ENCODE results near the gene PRKCE.
"Not testable (repeated sequence)": the region's sequence is repeated elsewhere in the genome, so short reads cannot be mapped to it uniquely, and the experiment has no call there.

Gene PRKCE

GRCh38 chr2:45849491-45850283, 198.2 kb downstream of the PRKCE start:
- Histone ChIP-seq H3K36me3 (ENCODE audit: insufficient read depth, low read length) (no peaks in the 10 kb centered on the region), H3K9ac (ENCODE audit: low read depth, low read length) (no peak overlapping the region), H3K27me3 (ENCODE audit: insufficient read depth, low read length) (no peaks in the 10 kb centered on the region), H3K27ac (ENCODE audit: low read depth, low read length) (no peak overlapping the region), H3K9me3 (ENCODE audit: insufficient read depth, low read depth, low read length) (no peaks in the 10 kb centered on the region), H3K4me3 (ENCODE audit: low read length) (no peak overlapping the region), H3K4me1 (ENCODE audit: insufficient read depth, low read length) (no peaks in the 10 kb centered on the region)
- 92% methylated on average over 7 of the region's 7 CpGs for WGBS

- Histone ChIP-seq H3K27me3 (ENCODE audit: insufficient read depth, low read length) (no peaks in the 10 kb centered on the region), H3K36me3 (ENCODE audit: insufficient read depth, low read length) (no peaks in the 10 kb centered on the region), H3K9ac (ENCODE audit: low read depth, low read length) (no peak overlapping the region), H3K27ac (ENCODE audit: low read depth, low read length) (no peak overlapping the region), H3K4me1 (ENCODE audit: insufficient read depth, low read length) (no peaks in the 10 kb centered on the region), H3K4me3 (ENCODE audit: low read length) (no peak overlapping the region), H3K9me3 (ENCODE audit: insufficient read depth, low read depth, low read length) (no peaks in the 10 kb centered on the region)
- WGBS = 94% methylated on average over 2 of the region's 2 CpGs
Measured at GRCh38 chr2:45850558-45850957, 199.1 kb downstream of the PRKCE start.

- Histone ChIP-seq H3K9me3 (ENCODE audit: insufficient read depth, low read depth, low read length) (no peaks in the 10 kb centered on the region), H3K9ac (ENCODE audit: low read depth, low read length) (no peak overlapping the region), H3K4me3 (ENCODE audit: low read length) (no peak overlapping the region), H3K27me3 (ENCODE audit: insufficient read depth, low read length) (no peaks in the 10 kb centered on the region), H3K36me3 (ENCODE audit: insufficient read depth, low read length) (no peaks in the 10 kb centered on the region), H3K27ac (ENCODE audit: low read depth, low read length) (no peak overlapping the region), H3K4me1 (ENCODE audit: insufficient read depth, low read length) (no peaks in the 10 kb centered on the region)
- 97% methylated on average over 2 of the region's 2 CpGs for WGBS
Measured at GRCh38 chr2:45851111-45851510, 199.6 kb downstream of the PRKCE start.

- Histone ChIP-seq H3K9ac (ENCODE audit: low read depth, low read length) (no peak overlapping the region), H3K4me3 (ENCODE audit: low read length) (no peak overlapping the region), H3K27me3 (ENCODE audit: insufficient read depth, low read length) (no peaks in the 10 kb centered on the region), H3K9me3 (ENCODE audit: insufficient read depth, low read depth, low read length) (no peaks in the 10 kb centered on the region), H3K36me3 (ENCODE audit: insufficient read depth, low read length) (no peaks in the 10 kb centered on the region), H3K27ac (ENCODE audit: low read depth, low read length) (no peak overlapping the region), H3K4me1 (ENCODE audit: insufficient read depth, low read length) (no peaks in the 10 kb centered on the region)
- WGBS = 94% methylated on average over 11 of the region's 11 CpGs
Measured at GRCh38 chr2:45851576-45852304, 200.3 kb downstream of the PRKCE start.

- no peaks in the 10 kb centered on the region for H3K9me3 ChIP-seq (ENCODE audit: insufficient read depth, low read depth, low read length)
- whole genome bisulfite sequencing = 84% methylated on average over 6 of the region's 6 CpGs
- H3K4me1 ChIP-seq (ENCODE audit: insufficient read depth, low read length) = no peaks in the 10 kb centered on the region
- H3K27me3 ChIP-seq (ENCODE audit: insufficient read depth, low read length) = no peaks in the 10 kb centered on the region
- no peaks in the 10 kb centered on the region for H3K36me3 ChIP-seq (ENCODE audit: insufficient read depth, low read length)
- no peak overlapping the region for H3K4me3 ChIP-seq (ENCODE audit: low read length)
- no peak overlapping the region for H3K27ac ChIP-seq (ENCODE audit: low read depth, low read length)
- no peak overlapping the region for H3K9ac ChIP-seq (ENCODE audit: low read depth, low read length)
Measured at GRCh38 chr2:45852450-45853150, 201.1 kb downstream of the PRKCE start.

- WGBS = 89% methylated on average over 3 of the region's 3 CpGs
- no peaks in the 10 kb centered on the region for H3K9me3 ChIP-seq (ENCODE audit: insufficient read depth, low read depth, low read length)
- H3K27me3 ChIP-seq (ENCODE audit: insufficient read depth, low read length) = no peaks in the 10 kb centered on the region
- H3K9ac ChIP-seq (ENCODE audit: low read depth, low read length) = no peak overlapping the region
- H3K36me3 ChIP-seq (ENCODE audit: insufficient read depth, low read length) = no peaks in the 10 kb centered on the region
- H3K4me1 ChIP-seq (ENCODE audit: insufficient read depth, low read length) = peaks cover 4% of the 10 kb centered on the region; the same call in 1 of the 2 replicates
- H3K4me3 ChIP-seq (ENCODE audit: low read length) = no peak overlapping the region
- no peak overlapping the region for H3K27ac ChIP-seq (ENCODE audit: low read depth, low read length)
Measured at GRCh38 chr2:45855374-45855773, 203.9 kb downstream of the PRKCE start.

GRCh38 chr2:45856391-45857274, 205.2 kb downstream of the PRKCE start:
- 94% methylated on average over 9 of the region's 9 CpGs for WGBS
- Histone ChIP-seq H3K4me1 (ENCODE audit: insufficient read depth, low read length) (peaks cover 6% of the 10 kb centered on the region; the same call in 1 of the 2 replicates), H3K27me3 (ENCODE audit: insufficient read depth, low read length) (no peaks in the 10 kb centered on the region), H3K4me3 (ENCODE audit: low read length) (no peak overlapping the region), H3K27ac (ENCODE audit: low read depth, low read length) (no peak overlapping the region), H3K36me3 (ENCODE audit: insufficient read depth, low read length) (no peaks in the 10 kb centered on the region), H3K9ac (ENCODE audit: low read depth, low read length) (no peak overlapping the region), H3K9me3 (ENCODE audit: insufficient read depth, low read depth, low read length) (no peaks in the 10 kb centered on the region)

GRCh38 chr2:45857275-45857609, 205.8 kb downstream of the PRKCE start:
- Histone ChIP-seq H3K4me3 (ENCODE audit: low read length) (no peak overlapping the region), H3K9me3 (ENCODE audit: insufficient read depth, low read depth, low read length) (no peaks in the 10 kb centered on the region), H3K27ac (ENCODE audit: low read depth, low read length) (no peak overlapping the region), H3K4me1 (ENCODE audit: insufficient read depth, low read length) (peaks cover 6% of the 10 kb centered on the region; the same call in 1 of the 2 replicates), H3K9ac (ENCODE audit: low read depth, low read length) (no peak overlapping the region), H3K27me3 (ENCODE audit: insufficient read depth, low read length) (no peaks in the 10 kb centered on the region), H3K36me3 (ENCODE audit: insufficient read depth, low read length) (no peaks in the 10 kb centered on the region)
- 91% methylated on average over 4 of the region's 4 CpGs for WGBS

GRCh38 chr2:45857867-45858520, 206.5 kb downstream of the PRKCE start:
- H3K9ac ChIP-seq (ENCODE audit: low read depth, low read length) = no peak overlapping the region
- no peaks in the 10 kb centered on the region for H3K9me3 ChIP-seq (ENCODE audit: insufficient read depth, low read depth, low read length)
- H3K36me3 ChIP-seq (ENCODE audit: insufficient read depth, low read length) = no peaks in the 10 kb centered on the region
- H3K27ac ChIP-seq (ENCODE audit: low read depth, low read length) = no peak overlapping the region
- H3K4me3 ChIP-seq (ENCODE audit: low read length) = no peak overlapping the region
- H3K27me3 ChIP-seq (ENCODE audit: insufficient read depth, low read length) = no peaks in the 10 kb centered on the region
- peaks cover 6% of the 10 kb centered on the region; the same call in 1 of the 2 replicates for H3K4me1 ChIP-seq (ENCODE audit: insufficient read depth, low read length)
- 96% methylated on average over 10 of the region's 11 CpGs for WGBS

GRCh38 chr2:45858872-45859271, 207.4 kb downstream of the PRKCE start:
- H3K4me3 ChIP-seq (ENCODE audit: low read length); H3K9me3 ChIP-seq (ENCODE audit: insufficient read depth, low read depth, low read length); H3K4me1 ChIP-seq (ENCODE audit: insufficient read depth, low read length); H3K36me3 ChIP-seq (ENCODE audit: insufficient read depth, low read length); H3K9ac ChIP-seq (ENCODE audit: low read depth, low read length); H3K27me3 ChIP-seq (ENCODE audit: insufficient read depth, low read length); H3K27ac ChIP-seq (ENCODE audit: low read depth, low read length): not testable (repeated sequence)
- WGBS = 95% methylated on average over 2 of the region's 5 CpGs

Measured in HUES64 (cell line).